ENCODE results near the gene WFIKKN1. TPM values are rescaled to one million over a fixed set of nuclear protein-coding genes. Genes with fewer than 3 reads are reported as not detected.

WFIKKN1 gene
- total RNA-seq, 1 donor from 2014 or later, result not detected

GRCh38 chr16:682493-683395, 52.0 kb downstream of the WFIKKN1 start:
- peak overlapping the region; percentile 76 for H3K4me3 ChIP-seq (ENCODE audit: low read depth, low read length)
- TF ChIP-seq, protein P1, sequence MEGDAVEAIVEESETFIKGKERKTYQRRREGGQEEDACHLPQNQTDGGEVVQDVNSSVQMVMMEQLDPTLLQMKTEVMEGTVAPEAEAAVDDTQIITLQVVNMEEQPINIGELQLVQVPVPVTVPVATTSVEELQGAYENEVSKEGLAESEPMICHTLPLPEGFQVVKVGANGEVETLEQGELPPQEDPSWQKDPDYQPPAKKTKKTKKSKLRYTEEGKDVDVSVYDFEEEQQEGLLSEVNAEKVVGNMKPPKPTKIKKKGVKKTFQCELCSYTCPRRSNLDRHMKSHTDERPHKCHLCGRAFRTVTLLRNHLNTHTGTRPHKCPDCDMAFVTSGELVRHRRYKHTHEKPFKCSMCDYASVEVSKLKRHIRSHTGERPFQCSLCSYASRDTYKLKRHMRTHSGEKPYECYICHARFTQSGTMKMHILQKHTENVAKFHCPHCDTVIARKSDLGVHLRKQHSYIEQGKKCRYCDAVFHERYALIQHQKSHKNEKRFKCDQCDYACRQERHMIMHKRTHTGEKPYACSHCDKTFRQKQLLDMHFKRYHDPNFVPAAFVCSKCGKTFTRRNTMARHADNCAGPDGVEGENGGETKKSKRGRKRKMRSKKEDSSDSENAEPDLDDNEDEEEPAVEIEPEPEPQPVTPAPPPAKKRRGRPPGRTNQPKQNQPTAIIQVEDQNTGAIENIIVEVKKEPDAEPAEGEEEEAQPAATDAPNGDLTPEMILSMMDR (conservative IDR thresholded peaks at IDR 0.05; ENCODE audit: low read depth, low read length), result no peak
- no peak for DNase-seq (ENCODE audit: low read depth)

DNA sequence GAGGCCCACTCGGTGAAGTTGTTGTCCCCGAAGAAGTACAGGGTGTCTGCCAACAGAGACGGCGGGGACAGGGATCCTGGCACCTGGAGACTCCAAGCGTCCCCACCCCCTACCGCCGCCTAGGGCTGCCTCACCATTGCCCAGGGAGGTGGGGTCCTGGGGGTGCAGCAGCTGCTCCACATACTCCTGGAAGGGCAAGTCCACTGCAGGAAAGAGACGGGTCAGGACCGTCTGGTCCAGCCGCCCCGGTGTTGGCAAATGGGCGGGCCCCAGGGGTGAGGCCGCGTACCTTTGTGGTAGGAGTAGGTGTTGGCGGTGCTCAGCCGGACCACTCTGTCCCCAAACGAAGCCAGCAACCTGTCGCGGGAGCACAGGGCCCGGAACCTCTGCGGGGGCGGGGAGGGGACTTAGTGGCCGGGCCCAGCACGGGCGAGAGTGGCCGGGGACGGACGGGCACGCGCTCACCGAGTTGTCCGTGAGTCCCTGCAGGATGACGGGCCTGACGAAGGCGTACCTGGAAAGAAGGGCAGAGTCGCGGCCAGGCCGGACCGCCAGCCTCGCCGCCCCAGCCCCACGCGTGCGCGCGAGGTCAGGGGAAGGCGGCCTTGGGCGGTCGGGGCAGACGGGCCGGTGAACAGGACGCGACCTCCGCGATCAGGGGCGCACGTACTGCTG, 52.7 kb downstream of the WFIKKN1 start:
- DNase-seq (ENCODE audit: low read depth), result no peak
- TF ChIP-seq, protein P1 (conservative IDR thresholded peaks at IDR 0.05; ENCODE audit: low read depth, low read length), result no peak
- peak overlapping the region; percentile 76 for H3K4me3 ChIP-seq (ENCODE audit: low read depth, low read length)

Other genes with a start within 250 kb of the WFIKKN1 start
- 69.3 and 87.2 TPM in 2 replicates for gene PGAP6, start 249.0 kb upstream of the WFIKKN1 start, total RNA-seq
- gene NME4, start 233.8 kb upstream of the WFIKKN1 start, total RNA-seq, result 82.3 and 93.2 TPM in 2 replicates
- gene DECR2, start 229.1 kb upstream of the WFIKKN1 start, total RNA-seq, result 12.9 and 20.8 TPM in 2 replicates
- 26.6 and 29.1 TPM in 2 replicates for gene RAB11FIP3, start 205.3 kb upstream of the WFIKKN1 start, total RNA-seq
- gene CAPN15, start 103.3 kb upstream of the WFIKKN1 start, total RNA-seq, result 54.4 and 75.1 TPM in 2 replicates
- gene PRR35, start 70.6 kb upstream of the WFIKKN1 start, total RNA-seq, result not detected in 2 replicates
- gene NHLRC4, start 64.0 kb upstream of the WFIKKN1 start, total RNA-seq, result 0.35 and 0.51 TPM in 2 replicates
- gene PIGQ, start 61.0 kb upstream of the WFIKKN1 start, total RNA-seq, result 45.3 and 60.9 TPM in 2 replicates
- gene RAB40C, start 40.9 kb upstream of the WFIKKN1 start, total RNA-seq, result 9.9 and 16.6 TPM in 2 replicates
- gene METTL26, start 5.3 kb downstream of the WFIKKN1 start, total RNA-seq, result 206 and 224 TPM in 2 replicates
- 58.2 and 70.3 TPM in 2 replicates for gene MCRIP2, start 10.8 kb downstream of the WFIKKN1 start, total RNA-seq
- gene WDR90, start 18.4 kb downstream of the WFIKKN1 start, total RNA-seq, result 22.0 and 45.6 TPM in 2 replicates
- gene RHOT2, start 37.1 kb downstream of the WFIKKN1 start, total RNA-seq, result 73.8 and 85.8 TPM in 2 replicates
- 0.43 and 1.2 TPM in 2 replicates for gene RHBDL1, start 44.7 kb downstream of the WFIKKN1 start, total RNA-seq
- 158 and 202 TPM in 2 replicates for gene STUB1, start 49.4 kb downstream of the WFIKKN1 start, total RNA-seq
- gene JMJD8, start 53.3 kb downstream of the WFIKKN1 start, total RNA-seq, result 65.6 and 98.0 TPM in 2 replicates
- 10.1 and 16.3 TPM in 2 replicates for gene WDR24, start 59.4 kb downstream of the WFIKKN1 start, total RNA-seq
- gene FBXL16, start 74.8 kb downstream of the WFIKKN1 start, total RNA-seq, result 0.07 and 0.46 TPM in 2 replicates
- gene METRN, start 84.1 kb downstream of the WFIKKN1 start, total RNA-seq, result 154 and 183 TPM in 2 replicates
- 86.5 and 111 TPM in 2 replicates for gene ANTKMT, start 90.2 kb downstream of the WFIKKN1 start, total RNA-seq
- 1.9 and 4.9 TPM in 2 replicates for gene CCDC78, start 95.5 kb downstream of the WFIKKN1 start, total RNA-seq
- 15.5 and 16.3 TPM in 2 replicates for gene HAGHL, start 96.1 kb downstream of the WFIKKN1 start, total RNA-seq
- gene CIAO3, start 110.0 kb downstream of the WFIKKN1 start, total RNA-seq, result 19.3 and 31.4 TPM in 2 replicates
- 8.2 and 29.7 TPM in 2 replicates for gene MSLN, start 129.7 kb downstream of the WFIKKN1 start, total RNA-seq
- gene RPUSD1, start 157.4 kb downstream of the WFIKKN1 start, total RNA-seq, result 31.0 and 82.5 TPM in 2 replicates
- 41.0 and 49.7 TPM in 2 replicates for gene CHTF18, start 157.6 kb downstream of the WFIKKN1 start, total RNA-seq
- gene GNG13, start 169.7 kb downstream of the WFIKKN1 start, total RNA-seq, result not detected in 2 replicates